HG03439 (cell line): ENCODE data around the gene SGSH.
A peak's percentile ranks its signal among the peaks of the same experiment; 100 is the strongest.

Experiments
- ATAC-seq: cut with Tn5 transposase; IDR thresholded peaks from one replicate; pipeline ENCODE4 v1.9.1; 2021; ENCODE audit warnings: mild to moderate bottlenecking, moderate library complexity; ENCODE audit not compliant: unreplicated experiment

Gene SGSH

DNA sequence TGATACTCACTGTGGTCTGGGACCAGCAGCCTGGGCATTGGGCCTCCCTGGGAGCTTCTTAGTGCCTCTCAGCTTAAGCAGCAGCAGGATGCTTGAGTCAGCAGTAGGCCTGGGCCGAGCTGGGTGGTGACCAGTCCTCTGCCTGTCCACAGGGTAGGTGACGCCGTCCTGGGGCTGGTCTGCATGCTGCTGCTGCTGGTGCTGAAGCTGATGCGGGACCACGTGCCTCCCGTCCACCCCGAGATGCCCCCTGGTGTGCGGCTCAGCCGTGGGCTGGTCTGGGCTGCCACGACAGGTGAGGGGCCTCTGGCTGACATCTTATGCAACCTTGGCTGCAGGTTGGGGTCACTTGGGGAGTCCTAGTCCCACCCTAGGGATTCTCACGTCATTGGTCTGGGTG, 7.5 kb upstream of the SGSH start:
- no peak for ATAC-seq

DNA sequence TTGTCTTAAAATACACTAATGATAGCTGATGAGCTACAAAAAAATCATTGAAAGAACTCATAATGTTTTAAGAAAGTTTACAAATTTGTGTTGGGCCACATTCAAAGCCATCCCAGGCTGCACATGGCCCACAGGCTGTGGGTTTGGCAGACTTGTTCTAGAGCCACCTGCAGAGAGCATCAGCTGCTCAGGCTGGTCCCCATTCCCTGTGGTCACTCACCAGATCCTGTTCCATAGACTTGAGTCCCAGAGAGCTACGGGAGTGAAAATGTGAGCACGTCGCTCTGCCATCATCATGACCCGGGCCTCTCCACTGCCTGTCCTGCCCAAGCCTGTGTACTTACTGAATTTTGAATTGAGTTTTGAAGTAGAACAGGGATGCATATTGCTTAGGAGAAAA, 7.0 kb upstream of the SGSH start:
- no peak for ATAC-seq

DNA sequence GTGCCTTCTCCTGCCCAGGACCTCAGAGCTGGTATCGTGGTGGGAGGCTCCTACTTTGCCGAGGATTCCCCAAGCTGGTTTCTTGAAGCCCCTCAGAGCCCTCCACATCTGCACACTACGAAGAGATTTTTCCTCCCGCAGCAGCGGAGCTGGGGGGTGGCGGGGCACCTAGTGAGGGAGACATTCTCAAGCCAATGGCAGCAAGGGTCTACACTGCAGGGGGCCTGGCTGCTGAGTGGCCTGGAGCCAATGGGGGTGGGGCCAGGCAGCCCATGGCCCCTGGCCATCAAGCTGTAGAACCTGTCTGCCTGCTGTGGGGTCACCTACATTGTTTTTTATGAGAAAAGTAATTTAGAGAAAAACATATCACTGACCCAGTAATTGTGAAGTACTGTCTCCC, 5.1 kb upstream of the SGSH start:
- no peak for ATAC-seq

DNA sequence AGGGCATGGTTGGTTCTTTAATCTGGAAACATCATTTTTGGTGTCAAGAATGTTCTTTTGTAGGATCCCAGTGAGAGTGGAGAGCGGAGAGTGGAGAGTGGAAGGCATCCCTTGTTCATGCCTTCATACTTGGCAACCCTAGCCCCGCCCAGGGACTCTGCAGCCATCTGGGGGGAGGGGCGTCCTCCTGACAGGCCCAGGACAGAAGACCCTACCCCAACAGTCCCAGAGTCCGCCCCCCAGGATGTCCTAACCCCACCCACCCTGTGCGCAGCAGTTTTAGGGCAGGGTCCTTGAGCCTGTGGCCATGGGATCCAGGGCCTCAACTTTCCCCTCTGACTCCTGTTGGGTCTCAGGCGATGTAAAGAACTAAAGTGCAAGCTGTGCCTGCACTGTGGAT, 4.5 kb upstream of the SGSH start:
- no peak for ATAC-seq

DNA sequence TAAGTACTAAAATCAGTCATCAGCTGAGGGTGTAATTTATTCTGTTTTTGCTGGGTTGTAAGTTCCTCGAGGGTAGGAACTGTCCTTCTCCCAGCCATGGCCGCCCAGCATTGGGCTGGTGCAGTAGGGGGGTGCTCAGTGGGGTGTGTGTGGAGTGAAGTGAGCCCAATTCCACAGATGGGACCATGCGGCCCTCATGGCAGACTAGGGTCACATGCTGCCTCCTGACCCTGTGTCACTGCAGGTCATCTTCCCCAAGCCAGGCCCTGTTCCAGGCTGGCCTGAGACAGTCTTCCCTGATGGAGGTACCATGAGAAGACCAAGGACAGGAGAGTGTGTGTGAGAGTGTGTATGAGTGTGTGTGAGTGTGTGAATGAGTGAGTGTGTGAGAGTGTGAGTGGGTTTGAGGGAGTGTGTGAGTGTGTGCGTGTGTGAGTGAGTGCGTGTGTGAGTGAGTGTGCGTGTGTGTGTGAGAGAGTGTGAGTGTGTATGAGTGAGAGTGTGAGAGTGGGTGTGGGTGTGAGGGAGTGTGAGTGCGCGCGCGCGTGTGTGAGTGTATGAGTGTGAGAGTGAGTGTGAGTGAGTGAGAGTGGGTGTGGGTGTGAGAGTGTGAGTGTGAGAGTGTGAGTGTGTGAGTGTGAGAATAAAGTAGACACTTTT, 3.8 kb upstream of the SGSH start:
- no peak for ATAC-seq

DNA sequence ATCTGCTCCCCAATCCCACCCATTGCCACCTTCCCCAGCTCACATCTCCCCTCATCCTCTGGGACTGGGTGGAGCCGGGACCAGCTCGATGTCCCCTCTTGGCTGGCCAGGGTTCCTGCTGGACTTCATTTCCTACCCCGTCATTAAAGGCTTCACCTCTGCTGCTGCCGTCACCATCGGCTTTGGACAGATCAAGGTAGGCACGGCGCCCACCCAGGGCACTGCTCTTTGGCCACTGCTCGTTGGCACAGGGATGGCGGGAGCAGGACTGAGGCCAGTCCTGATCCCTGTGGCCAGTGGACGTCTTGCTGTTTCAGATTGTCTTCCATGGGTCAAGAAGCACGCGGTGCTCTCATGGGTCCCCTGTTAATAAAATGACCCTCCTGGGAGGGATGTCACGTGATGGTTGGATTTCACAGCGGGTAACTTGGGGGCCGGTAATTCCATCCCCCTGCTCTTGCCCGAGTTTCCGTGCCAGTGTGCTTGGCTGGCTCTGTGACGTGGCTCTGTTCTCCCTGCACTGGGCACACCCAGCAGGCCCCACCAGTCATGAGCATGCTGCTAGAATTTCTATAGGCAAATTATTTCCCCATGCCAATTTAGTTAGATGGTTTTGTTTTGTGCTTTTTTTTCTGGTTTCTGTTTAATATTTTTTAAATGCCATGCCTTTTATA, 3.1 kb upstream of the SGSH start:
- no peak for ATAC-seq

DNA sequence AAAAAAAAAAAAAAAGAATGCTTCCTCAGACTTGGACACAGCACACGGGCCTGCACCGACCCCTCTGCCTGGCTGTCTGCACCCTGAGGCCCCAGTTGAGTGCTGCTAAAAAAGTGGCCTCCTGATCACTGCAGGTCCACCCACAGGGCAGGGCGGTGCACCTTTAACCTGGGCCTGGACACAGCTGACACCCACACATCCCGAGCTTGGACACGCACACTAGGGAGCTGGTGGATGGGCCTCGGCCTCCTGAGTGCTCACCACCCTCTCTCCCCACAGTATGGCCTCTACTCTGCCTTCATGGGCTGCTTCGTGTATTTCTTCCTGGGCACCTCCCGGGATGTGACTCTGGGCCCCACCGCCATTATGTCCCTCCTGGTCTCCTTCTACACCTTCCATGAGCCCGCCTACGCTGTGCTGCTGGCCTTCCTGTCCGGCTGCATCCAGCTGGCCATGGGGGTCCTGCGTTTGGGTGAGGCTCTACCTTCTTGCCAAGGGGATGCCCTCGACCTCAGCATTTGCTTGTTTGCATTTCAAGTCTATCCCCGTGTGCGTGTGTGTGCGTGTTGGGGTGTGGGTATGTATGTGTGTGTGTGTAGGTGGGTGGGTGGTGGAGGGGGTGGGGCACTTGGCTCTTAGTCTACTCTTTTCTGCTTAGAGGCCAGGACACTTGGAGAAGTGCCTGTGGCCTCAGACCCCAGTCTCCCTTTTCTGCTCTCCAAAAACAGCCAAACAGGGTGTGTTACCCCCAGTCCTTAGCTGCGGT, 2.4 kb upstream of the SGSH start:
- no peak for ATAC-seq

DNA sequence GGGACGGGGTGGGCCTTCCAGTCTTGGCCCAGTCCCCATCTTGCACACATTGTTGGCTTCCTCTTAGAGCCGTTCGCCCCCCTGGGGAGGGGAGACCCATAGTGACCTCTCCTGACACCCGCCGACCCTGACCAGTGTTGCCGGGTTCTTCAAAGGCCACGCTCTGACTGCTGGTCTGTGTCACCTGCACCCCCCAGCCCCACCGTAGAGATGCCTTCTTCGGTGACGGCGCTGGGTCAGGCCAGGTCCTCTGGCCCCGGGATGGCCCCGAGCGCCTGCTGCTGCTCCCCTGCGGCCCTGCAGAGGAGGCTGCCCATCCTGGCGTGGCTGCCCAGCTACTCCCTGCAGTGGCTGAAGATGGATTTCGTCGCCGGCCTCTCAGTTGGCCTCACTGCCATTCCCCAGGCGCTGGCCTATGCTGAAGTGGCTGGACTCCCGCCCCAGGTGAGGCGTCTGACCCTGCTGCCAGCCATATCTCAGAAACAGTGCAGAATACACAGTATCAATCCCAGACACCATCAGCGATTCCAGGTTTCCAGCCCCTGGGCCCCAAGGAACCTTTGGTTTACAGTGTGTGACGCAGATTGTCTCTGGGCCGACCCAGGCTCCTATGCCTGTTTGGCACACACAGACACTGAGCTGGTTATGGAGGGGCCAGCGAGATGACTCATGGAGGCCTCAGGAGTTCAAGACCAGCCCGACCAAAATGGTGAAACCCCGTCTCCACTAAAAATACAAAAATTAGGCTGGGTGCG, 1.4 kb upstream of the SGSH start:
- ATAC-seq = no peak

DNA sequence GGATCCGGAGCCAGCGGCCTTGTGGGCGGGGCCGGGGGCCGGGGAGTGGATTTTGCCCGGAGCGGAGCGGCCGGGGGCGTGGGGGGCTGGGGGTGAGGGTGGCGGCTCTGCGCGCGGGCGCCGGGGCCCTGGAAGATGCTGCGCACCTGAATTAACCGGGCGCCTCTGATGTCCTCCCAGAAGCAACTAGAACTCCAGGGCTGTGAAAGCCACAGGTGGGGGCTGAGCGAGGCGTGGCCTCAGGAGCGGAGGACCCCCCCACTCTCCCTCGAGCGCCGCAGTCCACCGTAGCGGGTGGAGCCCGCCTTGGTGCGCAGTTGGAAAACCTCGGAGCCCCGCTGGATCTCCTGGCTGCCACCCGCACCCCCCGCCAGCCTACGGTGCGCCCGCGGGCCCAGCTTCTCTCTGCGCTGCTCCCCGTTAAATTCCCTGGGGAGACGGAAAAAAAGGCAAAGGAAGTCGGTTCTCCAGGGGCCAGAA, 643 bp upstream of the SGSH start:
- ATAC-seq = no peak

DNA sequence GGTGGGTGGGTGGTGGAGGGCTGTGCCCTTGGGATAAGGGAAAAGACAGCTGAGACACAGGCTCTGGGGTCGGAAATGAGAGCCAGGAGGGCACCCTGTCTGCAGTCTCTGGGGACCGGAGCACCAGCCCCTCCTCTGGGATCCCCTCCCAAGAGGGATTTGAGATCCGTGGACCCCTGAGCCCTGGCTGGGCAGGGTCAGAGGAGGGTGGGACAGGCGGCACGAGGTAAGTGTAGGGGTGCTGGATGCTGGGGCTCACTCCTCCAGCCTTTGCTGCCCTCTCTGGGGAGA, 425 bp downstream of the SGSH start:
- ATAC-seq = peak; percentile 21

DNA sequence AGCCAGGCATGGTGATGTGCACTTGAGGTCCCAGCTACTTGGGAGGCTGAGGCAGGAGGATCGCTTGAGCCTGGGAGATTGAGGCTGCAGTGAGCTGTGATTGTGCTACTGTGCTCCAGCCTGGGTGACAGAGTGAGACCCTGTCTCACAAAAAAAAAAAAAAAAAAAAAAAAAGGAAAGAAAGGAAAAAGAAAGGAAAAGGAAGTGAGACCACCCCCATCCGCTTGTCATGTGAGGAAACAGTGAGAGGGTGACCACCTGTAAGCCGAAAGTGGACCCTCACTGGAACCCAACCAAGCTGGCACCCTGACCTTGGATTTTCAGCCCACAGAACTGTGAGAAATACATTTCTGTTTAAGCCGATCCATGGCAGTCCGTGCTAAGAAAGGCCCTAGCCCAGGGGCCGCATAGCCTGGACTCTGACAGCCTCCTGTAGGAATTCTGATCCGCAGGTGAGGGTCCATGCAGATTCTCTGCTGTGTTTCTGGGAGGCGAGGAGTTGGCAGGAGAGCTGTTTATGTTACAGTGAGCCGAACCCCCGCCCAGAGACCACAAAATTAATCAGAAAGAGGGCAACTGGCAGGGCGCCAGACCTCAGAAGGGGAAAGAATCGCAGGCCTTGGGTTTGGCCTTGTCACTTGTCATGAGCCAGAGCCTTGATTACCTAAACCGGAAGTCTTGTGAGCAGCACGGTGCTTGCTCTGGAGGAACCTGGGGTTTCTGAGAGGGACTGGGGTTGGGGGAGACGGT, 945 bp downstream of the SGSH start:
- peak; percentile 45 for ATAC-seq

DNA sequence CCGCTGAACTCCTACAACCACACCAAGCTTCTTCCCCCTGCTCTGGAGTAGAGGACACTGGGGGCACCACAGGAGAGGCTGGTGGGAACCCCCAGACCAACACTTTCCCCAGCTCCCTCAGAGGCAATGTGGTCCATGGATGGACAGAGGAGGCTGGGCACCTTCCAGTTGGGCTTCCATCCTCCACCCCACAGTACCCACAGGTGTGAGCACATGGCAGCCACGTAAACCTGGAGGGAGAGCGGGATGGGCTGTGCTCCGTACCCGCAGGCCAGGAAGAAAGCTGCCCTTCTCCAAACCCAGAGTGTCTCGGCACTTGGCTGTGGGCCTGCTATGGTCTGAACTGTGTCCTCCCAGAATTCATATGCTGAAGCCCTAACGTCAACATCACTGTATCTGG, 1.7 kb downstream of the SGSH start:
- no peak for ATAC-seq

DNA sequence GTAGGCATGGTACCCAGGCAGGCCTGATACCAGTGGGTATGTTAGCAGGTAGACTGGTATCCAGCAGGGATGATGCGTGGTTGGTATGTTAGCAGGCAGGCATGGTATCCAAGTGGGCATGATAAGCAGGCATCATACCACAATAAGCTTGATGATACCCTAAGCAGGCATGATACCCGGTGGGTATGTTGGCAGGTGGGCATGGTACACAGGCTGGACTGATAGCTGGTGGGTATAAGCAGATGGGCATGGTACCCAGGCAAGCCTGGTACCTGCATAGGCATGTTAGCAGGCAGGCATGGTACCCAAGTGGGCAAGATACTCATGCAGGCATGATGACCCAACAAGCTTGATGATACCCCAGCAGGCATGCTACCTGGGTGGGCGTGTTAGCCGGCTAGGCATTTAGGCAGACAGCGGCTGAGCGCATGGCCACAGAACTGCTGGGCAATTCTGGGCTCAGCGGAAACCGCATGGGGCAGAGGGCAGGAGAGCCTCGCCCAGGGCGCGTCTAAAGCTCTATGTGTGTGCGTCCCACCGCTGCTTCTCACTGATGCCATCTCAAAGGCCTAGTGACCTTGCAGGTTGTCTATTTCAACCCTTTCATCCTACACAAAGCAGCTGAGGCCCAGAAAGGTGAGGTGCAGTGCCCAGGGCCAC, 2.3 kb downstream of the SGSH start:
- ATAC-seq = no peak

DNA sequence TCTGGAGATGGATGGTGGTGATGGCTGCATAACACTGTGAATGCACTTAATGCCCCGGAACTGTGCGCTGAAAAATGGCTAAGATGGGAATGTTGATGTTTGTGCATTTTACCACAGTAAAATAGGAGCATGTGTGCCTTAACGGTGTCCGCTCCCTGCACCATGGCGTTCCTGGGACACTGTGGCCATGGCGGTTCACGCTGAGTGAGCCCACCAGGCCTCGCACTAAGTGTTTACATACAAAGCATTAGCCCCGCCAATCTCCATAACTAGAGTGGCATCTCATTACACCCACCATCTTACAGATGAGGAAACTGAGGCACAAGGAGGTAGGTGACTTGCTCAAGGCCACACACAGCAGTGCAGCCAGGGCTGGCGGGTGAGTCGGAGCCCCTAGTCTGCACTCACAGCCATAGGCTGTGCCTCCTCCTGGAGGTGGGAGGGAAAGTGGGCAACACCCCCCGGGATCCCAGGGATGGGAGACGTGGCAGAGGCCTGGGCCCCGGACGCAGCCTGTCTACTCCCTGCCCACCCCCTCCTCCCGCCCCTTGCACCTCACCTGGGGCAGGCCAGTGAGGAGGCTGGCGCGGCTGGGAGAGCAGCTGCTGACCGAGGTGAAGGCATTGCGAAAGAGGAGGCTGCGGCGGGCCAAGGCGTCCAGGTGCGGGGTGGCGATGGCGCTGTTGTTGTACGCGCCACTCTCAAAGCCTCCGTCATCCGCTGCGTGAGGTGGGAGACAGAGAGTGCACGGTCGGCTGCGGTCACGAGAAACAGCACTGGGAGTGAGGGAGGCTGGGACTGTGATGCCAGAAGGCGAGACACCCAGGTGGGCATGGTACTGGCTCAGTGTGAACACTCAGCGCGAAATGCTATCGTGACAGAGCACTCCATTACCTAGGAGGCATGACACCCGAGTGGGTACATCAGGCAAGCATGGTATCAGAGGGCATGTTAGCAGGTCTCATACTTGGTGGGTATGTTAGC, 3.4 kb downstream of the SGSH start:
- no peak for ATAC-seq

DNA sequence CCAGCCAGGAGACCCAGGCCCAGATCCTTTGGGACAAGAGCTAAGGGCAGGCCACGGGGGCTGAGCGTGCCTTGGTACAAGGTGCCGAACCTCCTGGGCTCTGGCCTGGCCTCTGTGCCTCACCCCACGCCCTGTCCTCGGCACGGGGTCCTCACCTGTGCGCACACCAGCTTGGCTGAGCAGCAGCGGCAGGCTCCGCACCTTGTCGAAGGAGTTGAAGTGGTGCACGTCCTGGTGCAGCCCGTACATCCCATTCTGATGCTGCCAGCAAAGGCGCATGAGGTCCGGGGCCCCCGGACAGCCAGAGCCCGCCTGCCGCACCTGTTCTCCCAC, 5.3 kb downstream of the SGSH start:
- no peak for ATAC-seq

DNA sequence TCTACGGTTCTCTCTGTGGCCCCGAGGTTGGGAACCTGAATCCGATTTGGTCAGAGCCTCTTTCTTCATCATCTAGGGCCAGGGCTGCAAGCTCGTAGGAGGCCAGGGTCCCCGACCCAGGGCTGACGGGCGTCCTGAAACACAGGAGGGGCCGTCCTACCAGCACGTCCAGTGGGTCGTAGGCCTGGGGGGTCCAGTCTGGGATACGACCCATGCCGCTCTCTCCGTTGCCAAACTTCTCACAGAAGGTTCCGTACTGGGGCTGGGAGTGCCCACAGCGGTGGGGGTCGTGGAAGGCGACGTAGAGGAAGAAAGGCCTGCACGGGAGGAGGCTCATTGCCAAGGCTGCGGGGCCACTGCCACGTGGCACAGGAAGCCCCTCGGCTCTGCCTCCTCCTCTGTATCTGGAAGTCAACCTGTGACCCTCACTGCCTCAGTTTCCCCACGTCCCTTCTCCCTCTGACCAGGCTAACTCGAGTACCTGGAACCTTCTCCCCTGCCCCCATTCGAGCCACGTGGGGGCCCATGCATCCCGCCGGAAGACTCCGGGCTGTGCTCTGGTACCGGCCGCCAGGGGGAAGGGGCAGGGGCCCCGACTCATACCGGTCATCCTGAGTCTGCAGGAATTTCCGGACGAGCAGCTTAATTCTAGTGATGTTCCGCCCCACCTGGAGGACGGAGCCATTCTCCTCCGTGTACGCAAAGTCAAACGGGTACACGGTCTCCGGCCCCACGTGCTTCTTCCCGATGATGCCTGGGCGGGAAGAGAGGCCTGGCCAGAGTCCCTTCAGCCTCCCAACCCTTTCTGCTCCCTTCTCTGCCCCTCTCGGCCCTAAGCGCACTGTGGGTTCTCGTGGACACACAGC, 5.9 kb downstream of the SGSH start:
- no peak for ATAC-seq

DNA sequence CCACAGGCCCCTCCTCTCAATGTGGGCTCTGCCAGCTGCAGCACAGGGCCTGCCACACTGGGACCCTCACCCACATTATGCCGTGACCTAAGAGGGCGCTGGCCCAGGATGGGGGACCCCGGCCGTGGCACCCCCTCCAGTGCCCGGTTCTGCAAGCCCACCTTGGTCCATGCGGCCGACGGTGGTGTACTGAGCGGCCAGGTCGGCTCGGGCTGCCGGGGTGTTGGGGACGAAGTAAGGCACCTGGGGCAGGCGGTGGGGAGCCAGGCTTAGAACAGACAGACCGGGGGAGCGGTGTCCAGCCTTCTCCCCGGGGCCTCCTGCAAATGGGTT, 6.5 kb downstream of the SGSH start:
- no peak for ATAC-seq

DNA sequence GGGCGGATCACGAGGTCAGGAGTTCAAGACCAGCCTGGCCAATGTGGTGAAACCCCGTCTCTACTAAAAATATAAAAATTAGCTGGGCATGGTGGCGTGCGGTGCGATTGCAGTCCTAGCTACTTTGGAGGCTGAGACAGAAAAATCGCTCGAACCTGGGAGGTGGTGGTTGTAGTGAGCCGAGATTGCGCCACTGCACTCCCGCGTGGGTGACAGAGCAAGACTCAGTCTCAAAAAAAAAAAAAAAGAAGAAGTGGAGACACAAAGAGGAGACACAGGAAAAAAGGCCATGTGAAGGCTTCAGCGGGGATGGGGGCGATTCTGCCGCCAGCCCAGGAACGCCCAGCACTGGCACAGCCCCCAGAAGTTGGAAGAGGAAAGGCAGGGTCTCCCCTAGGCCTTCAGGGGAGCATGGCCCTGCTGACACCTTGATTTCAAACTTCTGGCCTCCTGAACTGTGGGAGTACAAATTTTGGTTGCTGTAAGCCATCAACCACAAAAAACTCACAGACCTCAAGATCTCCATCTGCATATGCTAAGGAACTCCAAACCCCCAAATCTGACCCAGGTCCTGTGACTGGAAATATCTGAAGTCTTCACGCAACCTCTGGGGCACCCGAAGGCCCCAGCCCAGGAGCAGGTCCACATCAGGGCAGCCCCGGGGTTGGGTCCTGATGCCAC, 7.0 kb downstream of the SGSH start:
- no peak for ATAC-seq
